Breast epithelium (tissue), 3 donors: ENCODE results near the gene PLA2G4D.

Experiments used
- CTCF ChIP-seq, 3 donors: fragments of 450-650 bp; IDR thresholded peaks; one replicate each; pipeline ENCODE4 v1.5.1; 2016 to 2017; ENCODE audit warnings: antibody characterized with exemption in 3 of 3, mild to moderate bottlenecking in 3 of 3, moderate library complexity in 3 of 3
- POLR2A ChIP-seq: fragments of 450-650 bp; IDR thresholded peaks from one replicate; pipeline ENCODE4 v1.6.1; 2016; ENCODE audit warnings: antibody characterized with exemption, mild to moderate bottlenecking, moderate library complexity
- POLR2AphosphoS5 ChIP-seq, 3 donors: sonication (generic); formaldehyde crosslinking; IDR thresholded peaks; one replicate each; pipeline ENCODE4 v1.6.1; 2017; ENCODE audit warnings: antibody characterized with exemption in 3 of 3

- no peak for TF ChIP-seq CTCF (IDR thresholded peaks at IDR 0.05)
- no peak for TF ChIP-seq POLR2AphosphoS5 (IDR thresholded peaks at IDR 0.05)
- no peak for TF ChIP-seq POLR2A
These were observed 45.2 kb upstream of the PLA2G4D start for GRCh38 chr15:42139596-42139995.
